H1 (cell line): ENCODE measurements around the gene MYRIP.

ENCODE experiments used
- BCL11A ChIP-seq, 2 experiments: IDR thresholded peaks; one replicate each; pipeline ENCODE4 v1.6.1; 2011; ENCODE audit warnings: low read depth in 2 of 2, low read length in 2 of 2, mild to moderate bottlenecking in 2 of 2
- CTCF ChIP-seq, 3 experiments: IDR thresholded peaks; 1 replicate in 2 of 3; 2 replicates in 1 of 3; pipeline versions ENCODE4 v1.5.1 to v1.6.1; 2011; ENCODE audit warnings: low read length in 3 of 3, mild to moderate bottlenecking in 3 of 3, inconsistent platforms in 2 of 3, low read depth in 1 of 3, moderate library complexity in 1 of 3; ENCODE audit not compliant: insufficient read depth in 1 of 3; ENCODE audit errors: control extremely low read depth in 1 of 3
- EP300 ChIP-seq, 2 experiments: IDR thresholded peaks; 1 replicate in 1 of 2; 2 replicates in 1 of 2; pipeline ENCODE4 v1.6.1; 2011 to 2012; ENCODE audit warnings: low read depth in 2 of 2, low read length in 2 of 2, mild to moderate bottlenecking in 2 of 2, borderline replicate concordance in 1 of 2, inconsistent platforms in 1 of 2, moderate library complexity in 1 of 2
- MAX ChIP-seq: IDR thresholded peaks from 2 replicates; pipeline ENCODE4 v1.6.1; 2012; ENCODE audit warnings: inconsistent platforms
- RAD21 ChIP-seq, 2 experiments: IDR thresholded peaks in 1 of 2; conservative IDR thresholded peaks in 1 of 2; 2 replicates each; pipeline ENCODE4 v1.6.1; 2011; ENCODE audit warnings: low read depth in 2 of 2, low read length in 2 of 2, improper control_type of control experiment in 1 of 2, inconsistent platforms in 1 of 2, mild to moderate bottlenecking in 1 of 2, moderate library complexity in 1 of 2

GRCh38 chr3:40185029-40185695 lies 375.8 kb downstream of the MYRIP start:
- no peak for TF ChIP-seq BCL11A (IDR thresholded peaks at IDR 0.05; ENCODE audit: low read depth in 2 of 2, low read length in 2 of 2)
- TF ChIP-seq RAD21 (IDR thresholded peaks at IDR 0.05 in 1 of 2, conservative IDR thresholded peaks at IDR 0.05 in 1 of 2; ENCODE audit: low read depth in 2 of 2, low read length in 2 of 2), result no peak
- TF ChIP-seq EP300 (IDR thresholded peaks at IDR 0.05; ENCODE audit: borderline replicate concordance in 1 of 2, low read depth in 2 of 2, low read length in 2 of 2), result no peak
- no peak for TF ChIP-seq CTCF (IDR thresholded peaks at IDR 0.05; ENCODE audit: control extremely low read depth in 1 of 3, insufficient read depth in 1 of 3, low read depth in 1 of 3, low read length in 3 of 3)
- no peak for TF ChIP-seq MAX
